Suppressor macrophage (primary cell): Measurements from ENCODE around the gene RNF10.
A peak's percentile ranks its signal among the peaks of the same experiment; 100 is the strongest.
"Not testable (repeated sequence)": the region's sequence is repeated elsewhere in the genome, so short reads cannot be mapped to it uniquely, and the experiment has no call there.

Source experiments
- DNase-seq, 4 experiments: peaks; one replicate each; pipeline ENCODE4 v3.0.0-alpha.2; 2020 to 2022
- total RNA-seq, 17 experiments: gene quantifications; one replicate each; lab custom pipeline; 2026; ENCODE audit warnings: mixed read lengths in 6 of 17, inconsistent platforms in 3 of 17; lab: John Stamatoyannopoulos, UW

Gene RNF10
- 73.1 to 127 (median 96.3) reads per million in 17 experiments for total RNA-seq

DNA sequence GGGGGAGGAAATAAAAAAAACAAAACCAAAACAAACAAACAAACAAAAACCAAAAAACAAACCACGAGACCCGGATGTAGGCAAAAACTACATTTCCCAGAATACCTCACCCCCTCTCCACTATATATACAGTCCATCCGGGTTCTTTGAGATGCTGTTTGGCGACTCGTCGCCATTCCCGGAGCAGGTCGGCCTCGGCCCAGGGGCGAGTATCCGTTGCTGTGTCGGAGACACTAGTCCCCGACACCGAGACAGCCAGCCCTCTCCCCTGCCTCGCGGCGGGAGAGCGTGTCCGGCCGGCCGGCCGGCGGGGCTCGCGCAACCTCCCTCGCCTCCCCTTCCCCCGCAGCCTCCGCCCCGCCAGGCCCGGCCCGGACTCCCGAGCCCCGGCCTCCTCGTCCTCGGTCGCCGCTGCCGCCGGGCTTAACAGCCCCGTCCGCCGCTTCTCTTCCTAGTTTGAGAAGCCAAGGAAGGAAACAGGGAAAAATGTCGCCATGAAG, at the start of gene RNF10:
Gene RNF10, plus strand, starts transcription at position 154 of the 500 bp plus-strand sequence. CDS start 456 bp downstream, outside the sequence.
- peak; percentile 83 to 96 (median 88) for DNase-seq

DNA sequence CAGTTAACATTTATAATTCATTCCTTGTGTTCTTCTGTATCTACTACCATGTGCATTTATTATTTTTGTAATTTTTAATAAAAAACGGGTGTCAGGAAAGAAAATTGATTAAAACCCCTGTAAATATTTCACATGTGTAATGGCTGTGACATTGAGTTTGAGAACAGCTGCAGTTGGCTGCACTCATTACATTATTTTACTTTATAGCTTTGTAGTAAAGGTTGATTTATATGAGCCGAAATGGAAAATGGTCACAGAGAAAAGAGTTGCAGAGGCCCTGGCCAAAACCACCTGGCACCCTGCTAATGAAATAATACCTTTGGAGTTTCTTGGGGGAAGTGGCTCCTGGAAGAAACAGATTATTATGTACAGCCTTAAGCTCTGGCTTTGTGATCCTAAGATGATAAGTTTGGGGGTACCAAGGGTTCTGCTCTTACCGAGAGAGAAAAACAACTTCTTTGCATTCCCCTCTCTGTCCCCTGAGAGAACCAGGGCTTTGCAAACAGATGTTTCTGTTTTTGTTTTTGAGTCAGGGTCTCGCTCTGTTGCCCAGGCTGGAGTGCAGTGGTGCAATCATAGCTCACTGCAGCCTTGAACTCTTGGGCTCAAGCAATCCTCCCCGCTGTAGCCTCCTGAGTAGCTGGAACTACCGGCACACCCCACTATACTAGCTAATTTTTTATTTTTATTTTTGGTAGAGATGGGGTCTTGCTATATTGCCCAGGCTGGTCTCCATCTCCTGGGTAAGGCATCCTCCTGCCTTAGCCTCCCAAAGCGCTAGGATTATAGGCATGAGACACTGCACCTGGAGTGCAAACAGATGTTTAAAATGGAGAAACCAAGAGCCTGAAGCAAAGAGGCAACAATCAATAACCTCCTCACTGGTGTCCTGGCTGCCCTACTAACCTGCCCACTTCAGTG, 47.9 kb upstream of the RNF10 start:
- DNase-seq, result no peak

- not testable (repeated sequence) for DNase-seq
Measured at GRCh38 chr12:120487552-120487951, 46.6 kb upstream of the RNF10 start.

GRCh38 chr12:120488057-120488640, 46.0 kb upstream of the RNF10 start:
- no peak for DNase-seq

- peak in 2 of 4 experiments; percentile 13 to 31 for DNase-seq
Measured at GRCh38 chr12:120489018-120489417, 45.1 kb upstream of the RNF10 start.

DNA sequence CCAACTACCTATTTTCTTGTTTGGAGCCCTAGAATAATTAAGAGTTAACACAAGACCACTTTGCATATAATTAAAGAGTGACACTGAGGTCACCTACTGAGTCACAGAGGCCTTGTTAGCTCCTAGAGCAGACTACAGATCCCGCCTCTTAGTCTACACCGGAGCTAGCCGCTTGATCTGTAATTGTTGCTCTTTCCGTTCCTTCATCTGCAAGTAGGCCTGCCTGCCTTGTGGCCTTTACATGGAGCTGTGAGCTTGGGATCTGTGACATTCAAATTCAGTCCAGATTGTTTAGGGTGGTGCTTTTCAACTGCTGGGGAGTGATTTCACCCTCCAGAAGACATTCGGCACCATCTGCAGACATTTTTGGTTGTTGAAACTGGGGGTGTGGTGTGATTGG, 43.8 kb upstream of the RNF10 start:
- DNase-seq, result no peak

DNA sequence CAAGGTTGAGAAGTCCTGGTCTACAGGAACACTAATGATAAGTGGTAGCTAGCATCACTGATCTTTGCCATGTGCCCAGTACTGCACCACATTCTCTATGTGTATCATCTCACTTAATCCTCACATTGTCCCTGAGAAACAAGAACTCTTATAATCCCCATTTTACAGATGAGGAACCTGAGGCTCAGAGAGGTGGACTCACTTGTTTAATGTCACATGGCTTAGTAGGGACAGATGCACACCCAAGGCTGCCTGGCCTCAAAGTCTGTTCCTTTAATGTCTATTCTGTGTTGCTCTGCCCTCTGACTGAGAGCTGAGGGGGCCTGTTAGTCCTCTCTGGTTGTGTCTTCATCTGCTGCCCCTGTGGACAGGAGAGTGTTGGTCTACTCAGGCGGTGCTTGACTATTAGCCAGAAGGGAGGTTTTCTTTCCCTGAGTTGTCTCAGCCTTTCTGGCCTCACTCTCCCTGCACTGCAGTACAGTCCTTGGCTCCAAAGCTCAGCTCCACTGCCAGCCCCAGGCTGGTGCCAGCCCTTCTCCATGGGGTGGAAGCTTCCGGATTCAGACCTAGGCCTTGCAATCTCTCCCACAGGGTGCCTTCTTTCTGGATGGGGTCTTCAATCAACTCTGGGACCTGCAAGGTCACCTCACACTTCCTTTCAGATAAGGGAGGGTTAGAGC, 43.2 kb upstream of the RNF10 start:
- no peak for DNase-seq

DNA sequence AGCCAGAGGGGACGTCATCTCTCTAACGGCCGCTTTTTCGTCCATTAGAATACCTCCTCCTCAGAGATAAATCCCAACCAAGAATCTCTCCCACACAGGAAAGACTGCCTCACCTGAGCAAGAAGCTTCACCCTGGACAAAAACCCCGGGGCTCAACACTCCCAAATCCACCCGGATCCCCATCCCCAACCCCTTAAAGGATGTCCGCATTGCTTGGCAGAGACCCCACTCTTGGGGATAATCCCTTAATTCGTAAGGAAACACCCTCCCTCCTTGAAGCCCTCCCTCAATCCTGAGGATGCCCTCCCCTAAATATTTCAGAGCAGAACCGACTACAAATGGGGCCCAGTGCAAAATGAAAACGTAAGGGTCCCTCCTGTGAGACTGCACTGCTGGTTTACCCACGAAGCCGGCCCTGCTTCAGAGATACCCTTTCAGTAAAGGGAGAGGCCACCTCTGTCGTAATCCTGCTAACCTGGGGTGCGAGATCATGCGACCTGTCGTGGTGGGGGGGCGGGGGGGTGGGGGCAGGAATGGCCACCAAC, 38.9 kb upstream of the RNF10 start:
- no peak for DNase-seq

DNA sequence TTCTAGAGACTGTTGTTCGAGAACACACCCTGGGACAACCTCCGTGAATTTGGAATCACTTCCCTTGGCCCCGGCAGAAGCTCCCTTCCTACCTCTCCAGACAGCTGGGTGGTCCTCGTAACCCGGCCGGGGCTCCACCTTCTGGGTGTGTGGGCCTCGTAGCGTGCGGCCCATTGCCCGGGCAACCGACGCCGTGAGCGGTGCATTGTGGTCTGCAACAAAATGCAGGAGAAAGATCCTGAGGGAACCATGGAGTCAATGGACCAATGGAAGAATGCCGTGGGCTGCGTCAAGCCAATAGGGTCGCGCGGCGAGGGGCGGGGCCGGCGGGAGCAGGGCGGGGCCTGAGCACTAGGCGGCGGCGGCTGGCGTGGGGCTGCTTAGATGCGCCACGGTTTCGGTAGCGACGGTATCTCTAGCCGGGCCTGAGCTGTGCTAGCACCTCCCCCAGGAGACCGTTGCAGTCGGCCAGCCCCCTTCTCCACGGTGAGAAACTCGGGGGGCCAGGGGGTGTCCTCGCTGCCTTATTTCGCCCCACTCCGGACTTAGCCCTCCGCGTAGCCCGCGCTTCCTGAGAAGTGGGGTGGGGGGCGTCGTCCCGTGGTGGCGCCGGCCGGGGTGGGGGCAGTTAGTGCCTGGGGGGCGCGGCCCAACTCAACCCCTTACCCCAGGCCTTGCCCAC, 38.3 kb upstream of the RNF10 start, which contains the start of gene DYNLL1:
Gene DYNLL1, plus strand, starts transcription at position 383 of the 682 bp plus-strand sequence. CDS start 309 bp downstream, outside the sequence.
- peak; percentile 97 to 99 (median 98) for DNase-seq

DNA sequence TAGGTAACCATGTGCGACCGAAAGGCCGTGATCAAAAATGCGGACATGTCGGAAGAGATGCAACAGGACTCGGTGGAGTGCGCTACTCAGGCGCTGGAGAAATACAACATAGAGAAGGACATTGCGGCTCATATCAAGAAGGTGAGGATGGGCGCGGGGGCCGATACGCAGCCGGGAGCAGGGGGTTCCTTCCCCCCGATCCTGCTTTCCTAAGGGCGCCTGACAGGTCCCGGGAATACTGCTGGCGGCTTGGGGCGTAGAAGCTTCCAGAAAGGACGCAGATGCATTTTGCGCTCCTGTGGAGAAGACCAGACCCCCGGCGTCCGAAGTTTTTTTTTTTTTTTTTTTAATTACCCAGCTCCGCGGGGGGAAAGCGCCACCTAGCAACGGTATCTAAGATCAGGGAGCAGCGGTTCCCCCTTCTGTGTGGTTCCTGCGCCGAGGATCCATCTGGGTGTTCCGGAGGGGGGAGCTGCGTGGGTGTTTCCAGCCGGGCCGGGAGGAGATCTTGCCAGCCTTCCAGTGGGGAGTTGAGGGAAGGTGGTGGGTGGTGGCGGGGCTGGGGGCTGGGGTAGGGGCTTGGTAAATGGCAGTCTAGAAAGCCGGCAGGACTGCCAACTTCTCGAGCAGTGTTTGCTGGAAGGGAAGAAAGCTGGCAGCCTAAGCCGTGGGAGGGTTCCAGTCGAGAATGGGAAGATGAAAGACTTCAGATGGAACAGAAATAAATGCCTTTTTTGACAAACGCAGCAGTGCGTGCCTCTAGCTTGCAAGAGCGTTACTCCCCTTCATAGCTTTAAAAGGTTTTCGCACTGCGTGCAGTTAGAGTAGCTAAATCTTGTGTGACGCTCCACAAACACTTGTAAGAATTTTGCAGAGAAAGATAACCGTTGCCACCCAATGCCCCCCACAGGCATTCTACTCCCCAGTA, 37.5 kb upstream of the RNF10 start:
- DNase-seq, result peak; percentile 69 to 88 (median 83)

- no peak for DNase-seq
Measured at GRCh38 chr12:120497524-120498150, 36.5 kb upstream of the RNF10 start.

- no peak for DNase-seq
Measured at GRCh38 chr12:120498870-120499515, 35.2 kb upstream of the RNF10 start.

GRCh38 chr12:120500581-120500980, 33.6 kb upstream of the RNF10 start:
- no peak for DNase-seq

GRCh38 chr12:120504587-120504986, 29.6 kb upstream of the RNF10 start:
- no peak for DNase-seq

- DNase-seq, result no peak
Measured at GRCh38 chr12:120508537-120508936, 25.6 kb upstream of the RNF10 start.

GRCh38 chr12:120514002-120514401, 20.2 kb upstream of the RNF10 start:
- DNase-seq, result no peak

DNA sequence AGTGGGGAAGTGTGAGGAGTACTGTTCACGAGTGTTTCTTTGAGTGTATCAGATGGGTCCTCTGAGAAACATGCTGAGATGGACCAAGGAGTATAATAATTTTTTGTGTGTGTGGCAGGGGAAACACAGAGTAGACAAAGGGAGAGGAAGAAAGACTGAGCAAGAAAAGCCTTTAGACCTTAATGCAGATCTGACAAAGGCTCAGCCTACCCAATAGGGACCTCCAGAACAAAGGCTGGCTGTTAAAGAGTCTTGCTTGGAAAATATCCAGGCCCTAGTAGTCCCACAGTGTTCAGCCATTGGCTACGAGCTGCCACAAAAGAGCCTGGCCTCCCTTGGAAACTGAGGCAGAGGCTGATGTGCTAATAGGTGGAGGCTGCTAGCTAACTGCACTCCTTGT, 18.7 kb upstream of the RNF10 start:
- no peak for DNase-seq

DNA sequence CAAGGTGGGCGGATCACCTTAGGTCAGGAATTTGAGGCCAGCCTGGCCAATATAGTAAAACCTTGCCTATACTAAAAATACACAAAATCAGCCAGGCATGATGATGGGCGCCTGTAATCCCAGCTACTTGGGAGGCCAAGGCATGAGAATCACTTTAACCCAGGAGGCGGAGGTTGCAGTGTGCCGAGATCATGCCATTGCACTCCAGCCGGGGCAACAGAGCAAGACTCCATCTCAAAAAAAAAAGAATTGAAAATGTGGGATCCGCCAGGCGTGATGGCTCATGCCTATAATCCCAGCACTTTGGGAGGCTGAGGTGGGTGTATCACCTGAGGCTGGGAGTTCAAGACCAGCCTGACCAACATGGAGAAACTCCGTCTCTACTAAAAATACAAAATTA, 14.8 kb upstream of the RNF10 start:
- DNase-seq, result not testable (repeated sequence)

GRCh38 chr12:120522568-120522967, 11.6 kb upstream of the RNF10 start:
- DNase-seq, result no peak
